CD14-positive monocyte (primary cell): ENCODE results near the gene CORO2A. TPM values are rescaled to one million over a fixed set of nuclear protein-coding genes. Genes with fewer than 3 reads are reported as not detected.

Experiments
- DNase-seq, 3 donors: peaks; one replicate each; pipeline ENCODE4 v3.0.0-alpha.2; 2011 to 2022
- H2AFZ ChIP-seq: 2 replicates; pipeline ENCODE4 v1.6.0; 2012; ENCODE audit warnings: mild to moderate bottlenecking, low read depth, low read length, inconsistent platforms; ENCODE audit not compliant: insufficient read depth, poor library complexity, severe bottlenecking
- H3K27ac ChIP-seq, 2 donors: 1 replicate in 1 of 2; 2 replicates in 1 of 2; pipeline ENCODE4 v1.5.1; 2012 to 2013; ENCODE audit warnings: low read length in 2 of 2, control low read depth in 1 of 2, inconsistent platforms in 1 of 2, low read depth in 1 of 2, mild to moderate bottlenecking in 1 of 2
- H3K27me3 ChIP-seq, 2 donors: one replicate each; pipeline versions ENCODE4 v1.6.0 to v1.6.1; 2011 to 2013; ENCODE audit warnings: low read length in 2 of 2; ENCODE audit not compliant: control insufficient read depth in 2 of 2, insufficient read depth in 2 of 2
- H3K36me3 ChIP-seq, 2 donors: replicated peaks in 1 of 2; 1 replicate in 1 of 2; 2 replicates in 1 of 2; pipeline versions ENCODE4 v1.5.1 to v1.6.1; 2012 to 2013; ENCODE audit warnings: low read length in 2 of 2, control low read depth in 1 of 2, inconsistent platforms in 1 of 2, mild to moderate bottlenecking in 1 of 2; ENCODE audit not compliant: insufficient read depth in 2 of 2, control insufficient read depth in 1 of 2
- H3K4me1 ChIP-seq, 2 donors: 1 replicate in 1 of 2; 2 replicates in 1 of 2; pipeline versions ENCODE4 v1.5.1 to v1.6.1; 2012 to 2013; ENCODE audit warnings: low read length in 2 of 2, control low read depth in 1 of 2, inconsistent platforms in 1 of 2, mild to moderate bottlenecking in 1 of 2, moderate library complexity in 1 of 2; ENCODE audit not compliant: insufficient read depth in 2 of 2, control insufficient read depth in 1 of 2
- H3K4me2 ChIP-seq: replicated peaks from 2 replicates; pipeline ENCODE3; 2012; ENCODE audit warnings: low read length, moderate library complexity, mild to moderate bottlenecking; ENCODE audit not compliant: poor library complexity, severe bottlenecking; ENCODE audit errors: extremely low read depth
- H3K4me3 ChIP-seq, 3 experiments: fragments of 200-600 bp in 1 of 3; sonication (generic) in 1 of 3; replicated peaks in 1 of 3; 1 replicate in 2 of 3; 2 replicates in 1 of 3; pipeline ENCODE4 v1.5.1; 2011 to 2013; ENCODE audit warnings: low read length in 3 of 3, mild to moderate bottlenecking in 3 of 3, control low read depth in 2 of 3, low read depth in 2 of 3, inconsistent platforms in 1 of 3, moderate library complexity in 1 of 3
- H3K79me2 ChIP-seq: 2 replicates; pipeline ENCODE4 v1.6.0; 2012; ENCODE audit warnings: mild to moderate bottlenecking, control low read depth, inconsistent platforms, low read length, moderate library complexity; ENCODE audit not compliant: insufficient read depth
- H3K9ac ChIP-seq: 2 replicates; pipeline ENCODE4 v1.6.0; 2017; ENCODE audit warnings: low read length, mild to moderate bottlenecking; ENCODE audit not compliant: insufficient read depth, poor library complexity, severe bottlenecking
- H3K9me3 ChIP-seq, 2 donors: replicated peaks in 1 of 2; 1 replicate in 1 of 2; 2 replicates in 1 of 2; pipeline versions ENCODE4 v1.5.1 to v1.6.1; 2012 to 2013; ENCODE audit warnings: low read length in 2 of 2, control low read depth in 1 of 2; ENCODE audit not compliant: control insufficient read depth in 1 of 2, insufficient read depth in 1 of 2
- H4K20me1 ChIP-seq: 2 replicates; pipeline ENCODE4 v1.6.0; 2012; ENCODE audit warnings: mild to moderate bottlenecking, low read length, control low read depth, moderate library complexity; ENCODE audit not compliant: insufficient read depth
- H3K27ac Mint-ChIP-seq, 7 donors: one replicate each; pipeline ENCODE4 v1.8.0; 2020; ENCODE audit warnings: mild to moderate bottlenecking in 7 of 7, mixed read lengths in 7 of 7, moderate library complexity in 6 of 7, inconsistent platforms in 2 of 7
- H3K27me3 Mint-ChIP-seq, 3 donors: one replicate each; pipeline ENCODE4 v1.8.0; 2021 to 2022; ENCODE audit warnings: low read depth in 3 of 3, mild to moderate bottlenecking in 3 of 3, mixed read lengths in 3 of 3, moderate library complexity in 3 of 3, inconsistent platforms in 1 of 3
- H3K36me3 Mint-ChIP-seq, 2 donors: one replicate each; pipeline ENCODE4 v1.8.0; 2020; ENCODE audit warnings: mixed read lengths in 2 of 2, inconsistent platforms in 1 of 2, mild to moderate bottlenecking in 1 of 2
- H3K4me1 Mint-ChIP-seq: one replicate; pipeline ENCODE4 v1.8.0; 2020; ENCODE audit warnings: mild to moderate bottlenecking, mixed read lengths
- H3K4me3 Mint-ChIP-seq, 2 donors: one replicate each; pipeline ENCODE4 v1.8.0; 2020; ENCODE audit warnings: mild to moderate bottlenecking in 2 of 2, mixed read lengths in 2 of 2, moderate library complexity in 1 of 2
- H3K9me3 Mint-ChIP-seq, 7 donors: one replicate each; pipeline ENCODE4 v1.8.0; 2020 to 2022; ENCODE audit warnings: mixed read lengths in 7 of 7, mild to moderate bottlenecking in 6 of 7, moderate library complexity in 6 of 7, inconsistent platforms in 2 of 7
- CTCF ChIP-seq: fragments of 200-600 bp; IDR thresholded peaks from one replicate; pipeline ENCODE4 v1.8.0; 2022; ENCODE audit warnings: antibody characterized with exemption, mild to moderate bottlenecking
- WGBS: methylation state at CpG from one replicate; pipeline ENCODE4 v1.1.5; 2013; ENCODE audit warnings: missing lambda C conversion rate; ENCODE audit not compliant: insufficient coverage; 5-methylcytosine and 5-hydroxymethylcytosine counted together
- intact Hi-C, 2 donors: fragments of 100-400 bp; cut with micrococcal nuclease; formaldehyde crosslinking; loops; one replicate each; pipeline versions ENCODE4 v1.15.0 to v1.15.1; 2023
- polyA plus RNA-seq, 3 donors: library from polyadenylated mRNA; depleted of rRNA in 1 of 3; unstranded in 2 of 3; stranded (reverse) in 1 of 3; fragments of 300-500 nt in 2 of 3; fragments of >200 nt in 1 of 3; fragmentation: Illumina TruSeq in 2 of 3; gene quantifications; 1 replicate in 2 of 3; 2 replicates in 1 of 3; pipeline ENCODE4 v1.2.3, GENCODE V29; 2012 to 2021

CORO2A gene
- polyA plus RNA-seq, 3 donors: 1.2 to 3.5 (median 2.1) TPM

GRCh38 chr9:98173181-98173580, 19.3 kb downstream of the CORO2A start:
- Histone ChIP-seq H3K4me2 (no peak overlapping the region), H3K27ac (no peak overlapping the region), H3K27me3 (no peaks in the 10 kb centered on the region), H3K36me3 (no peaks in the 10 kb centered on the region), H3K9ac (no peak overlapping the region), H3K4me3 (no peak overlapping the region), H3K79me2 (peaks cover 6% of the 10 kb centered on the region), H3K4me1 (peaks cover 23 to 25% of the 10 kb centered on the region in 2 donors), H3K9me3 (no peaks in the 10 kb centered on the region), H2AFZ (no peak overlapping the region), H4K20me1 (no peaks in the 10 kb centered on the region)
- peaks cover 0 to 2% (median 0%) of the 10 kb centered on the region in 7 donors for H3K9me3 Mint-ChIP-seq
- 97% methylated on average over 16 of the region's 16 CpGs for WGBS
- H3K4me1 Mint-ChIP-seq: peaks cover 40% of the 10 kb centered on the region
- DNase-seq: no peak
- intact Hi-C loops: no loop called here
- H3K27ac Mint-ChIP-seq: no peak overlapping the region
- H3K27me3 Mint-ChIP-seq: peaks cover 0 to 2% (median 1%) of the 10 kb centered on the region in 3 donors
- H3K4me3 Mint-ChIP-seq: no peak overlapping the region
- TF ChIP-seq CTCF: no peak
- peaks cover 12 to 28% of the 10 kb centered on the region in 2 donors for H3K36me3 Mint-ChIP-seq

GRCh38 chr9:98172604-98173003, 19.8 kb downstream of the CORO2A start:
- Mint-ChIP-seq H3K27ac (peak overlapping the region in 1 of 7 donors; percentile 37), H3K4me1 (peaks cover 45% of the 10 kb centered on the region), H3K9me3 (peaks cover 0 to 2% (median 0%) of the 10 kb centered on the region in 7 donors), H3K27me3 (peaks cover 0 to 2% (median 1%) of the 10 kb centered on the region in 3 donors), H3K36me3 (peaks cover 12 to 27% of the 10 kb centered on the region in 2 donors), H3K4me3 (no peak overlapping the region)
- Histone ChIP-seq H3K27ac (no peak overlapping the region), H4K20me1 (no peaks in the 10 kb centered on the region), H2AFZ (no peak overlapping the region), H3K4me3 (no peak overlapping the region), H3K27me3 (no peaks in the 10 kb centered on the region), H3K4me2 (no peak overlapping the region), H3K9me3 (no peaks in the 10 kb centered on the region), H3K79me2 (peaks cover 6% of the 10 kb centered on the region), H3K4me1 (peaks cover 27 to 28% of the 10 kb centered on the region in 2 donors), H3K9ac (no peak overlapping the region), H3K36me3 (no peaks in the 10 kb centered on the region)
- WGBS: 94% methylated on average over 2 of the region's 3 CpGs
- no peak for TF ChIP-seq CTCF
- intact Hi-C loops: no loop called here
- DNase-seq: no peak
